IMR-90 (cell line): ENCODE data around the gene MMP24. TPM values are rescaled to one million over a fixed set of nuclear protein-coding genes. Genes with fewer than 3 reads are reported as not detected.

Experiments used
- ATAC-seq: fragments of 200-7000 bp; cut with Tn5 transposase; 2 replicates; pipeline ENCODE4 v1.9.1; 2020; ENCODE audit warnings: low read depth, mild to moderate bottlenecking, moderate library complexity
- BruUV-seq: library from RNA; stranded (reverse); fragments of 400-500 nt; replicated peaks from 2 replicates; lab custom pipeline; 2021; lab: Mats Ljungman, UMichigan
- CTCF ChIA-PET: fragments of 300-600 bp; formaldehyde crosslinking; extraction: SDS; loops from one replicate; lab custom pipeline; 2021; ENCODE audit warnings: antibody characterized with exemption; lab: Yijun Ruan, JAX
- POLR2A ChIA-PET: fragments of 300-600 bp; sonication (Branson Sonifier 250); formaldehyde crosslinking; loops from one replicate; lab custom pipeline; 2022; ENCODE audit warnings: antibody characterized with exemption; ENCODE audit not compliant: unreplicated experiment; lab: Charles Lee
- DNase-seq: peaks from one replicate; pipeline ENCODE4 v3.0.0; 2013
- H2AFZ ChIP-seq: replicated peaks from 2 replicates; pipeline ENCODE3; 2013; ENCODE audit warnings: low read length, mild to moderate bottlenecking; ENCODE audit not compliant: poor library complexity
- H2AK5ac ChIP-seq: 2 replicates; pipeline ENCODE4 v1.6.1; 2013; ENCODE audit warnings: low read depth, low read length, inconsistent platforms
- H2AK9ac ChIP-seq: replicated peaks from 2 replicates; pipeline ENCODE3; 2013; ENCODE audit warnings: mild to moderate bottlenecking, low read depth, low read length, moderate library complexity; ENCODE audit not compliant: poor library complexity
- H2BK120ac ChIP-seq: 2 replicates; pipeline ENCODE4 v1.6.1; 2013; ENCODE audit warnings: low read depth, low read length, inconsistent platforms
- H2BK15ac ChIP-seq: 3 replicates; pipeline ENCODE4 v1.6.1; 2013; ENCODE audit warnings: low read depth, low read length, inconsistent platforms
- H2BK20ac ChIP-seq: 2 replicates; pipeline ENCODE4 v1.6.1; 2013; ENCODE audit warnings: low read depth, mild to moderate bottlenecking, inconsistent platforms, low read length, moderate library complexity
- H2BK5ac ChIP-seq: 2 replicates; pipeline ENCODE4 v1.6.1; 2013; ENCODE audit warnings: mild to moderate bottlenecking, low read depth, low read length, inconsistent platforms; ENCODE audit not compliant: poor library complexity, severe bottlenecking
- H3K14ac ChIP-seq: replicated peaks from 2 replicates; pipeline ENCODE4 v1.6.1; 2013; ENCODE audit warnings: low read depth, low read length, inconsistent platforms
- H3K18ac ChIP-seq: 2 replicates; pipeline ENCODE4 v1.6.1; 2013; ENCODE audit warnings: low read depth, low read length, control low read depth
- H3K23ac ChIP-seq: 2 replicates; pipeline ENCODE4 v1.6.1; 2013; ENCODE audit warnings: low read depth, low read length, inconsistent platforms
- H3K27ac ChIP-seq: 2 replicates; pipeline ENCODE4 v1.5.1; 2013; ENCODE audit warnings: mild to moderate bottlenecking, control low read depth, low read length; ENCODE audit not compliant: insufficient read depth
- H3K27me3 ChIP-seq: 2 replicates; pipeline ENCODE4 v1.6.1; 2013; ENCODE audit warnings: low read length; ENCODE audit not compliant: control insufficient read depth, insufficient read depth
- H3K36me3 ChIP-seq: 2 replicates; pipeline ENCODE4 v1.6.1; 2013; ENCODE audit warnings: low read length, mixed read lengths; ENCODE audit not compliant: control insufficient read depth, insufficient read depth
- H3K4ac ChIP-seq: 2 replicates; pipeline ENCODE4 v1.6.1; 2013; ENCODE audit warnings: low read depth, low read length, inconsistent platforms
- H3K4me1 ChIP-seq: 2 replicates; pipeline ENCODE4 v1.6.1; 2013; ENCODE audit warnings: low read length, mixed read lengths; ENCODE audit not compliant: control insufficient read depth, insufficient read depth
- H3K4me2 ChIP-seq: 2 replicates; pipeline ENCODE4 v1.6.1; 2013; ENCODE audit warnings: low read depth, mild to moderate bottlenecking, control low read depth, low read length, moderate library complexity
- H3K4me3 ChIP-seq: 2 replicates; pipeline ENCODE4 v1.5.1; 2013; ENCODE audit warnings: low read depth, mild to moderate bottlenecking, control low read depth, low read length, moderate library complexity; ENCODE audit not compliant: insufficient read depth
- H3K56ac ChIP-seq: 2 replicates; pipeline ENCODE4 v1.6.1; 2013; ENCODE audit warnings: low read length, inconsistent platforms; ENCODE audit not compliant: insufficient read depth; ENCODE audit errors: extremely low read depth
- H3K79me1 ChIP-seq, 2 experiments: 2 replicates each; pipeline ENCODE4 v1.6.1; 2013; ENCODE audit warnings: low read length in 2 of 2, inconsistent platforms in 1 of 2, low read depth in 1 of 2
- H3K9ac ChIP-seq: 2 replicates; pipeline ENCODE4 v1.6.1; 2013; ENCODE audit warnings: low read depth, low read length, control low read depth
- H3K9me1 ChIP-seq: 2 replicates; pipeline ENCODE4 v1.6.1; 2013; ENCODE audit warnings: low read length, inconsistent platforms; ENCODE audit not compliant: insufficient read depth
- H3K9me3 ChIP-seq: 2 replicates; pipeline ENCODE4 v1.6.1; 2013; ENCODE audit warnings: low read length; ENCODE audit not compliant: control insufficient read depth, insufficient read depth
- H4K20me1 ChIP-seq: 2 replicates; pipeline ENCODE4 v1.6.1; 2013; ENCODE audit warnings: low read length, inconsistent platforms; ENCODE audit not compliant: insufficient read depth
- H4K5ac ChIP-seq: 2 replicates; pipeline ENCODE4 v1.6.1; 2013; ENCODE audit warnings: mild to moderate bottlenecking, low read depth, low read length, control low read depth
- H4K8ac ChIP-seq, 2 experiments: 2 replicates each; pipeline ENCODE4 v1.6.1; 2013; ENCODE audit warnings: low read depth in 2 of 2, low read length in 2 of 2, control low read depth in 1 of 2, inconsistent platforms in 1 of 2
- H4K91ac ChIP-seq: 2 replicates; pipeline ENCODE4 v1.6.1; 2013; ENCODE audit warnings: low read depth, low read length, inconsistent platforms; ENCODE audit not compliant: insufficient read depth
- ELK1 ChIP-seq: fragments of 150-350 bp; IDR thresholded peaks from 2 replicates; pipeline ENCODE4 v1.6.1; 2016; ENCODE audit warnings: low read depth, mild to moderate bottlenecking, low read length, moderate library complexity, borderline replicate concordance
- POLR2A ChIP-seq: IDR thresholded peaks from 2 replicates; pipeline ENCODE4 v1.6.1; 2012; ENCODE audit warnings: mild to moderate bottlenecking, low read depth, low read length
- SMC3 ChIP-seq: fragments of 150-350 bp; IDR thresholded peaks from 2 replicates; pipeline ENCODE4 v1.6.1; 2016; ENCODE audit warnings: low read depth, mild to moderate bottlenecking, antibody characterized with exemption, low read length, moderate library complexity
- WGBS, 2 experiments: methylation state at CpG; one replicate each; pipeline versions ENCODE4 v1.1.5 to v1.1.7; 2013; ENCODE audit warnings: missing lambda C conversion rate in 2 of 2; ENCODE audit not compliant: insufficient read length in 1 of 2; ENCODE audit errors: extremely low coverage in 2 of 2; 5-methylcytosine and 5-hydroxymethylcytosine counted together
- dilution Hi-C: fragments of 300-500 bp; cut with HindIII; formaldehyde crosslinking; loops from one replicate; pipeline ENCODE4 v1.14.3; 2018; ENCODE audit warnings: low sequenced_read_pairs; ENCODE audit not compliant: unreplicated experiment
- in situ Hi-C: fragments of 300-500 bp; cut with MboI; formaldehyde crosslinking; loops from 3 replicates; pipeline ENCODE4 v1.14.3; 2019; ENCODE audit warnings: low sequenced_read_pairs, inconsistent platforms, mixed read lengths
- intact Hi-C: fragments of 100-400 bp; cut with micrococcal nuclease; formaldehyde crosslinking; loops from 2 replicates; pipeline ENCODE4 v1.10.0; 2022
- polyA plus RNA-seq, 3 experiments: library from polyadenylated mRNA; depleted of rRNA; stranded (reverse); fragments of >200 nt; gene quantifications; 2 replicates each; pipeline ENCODE4 v1.2.3, GENCODE V29; 2012; ENCODE audit warnings: low replicate concordance in 1 of 3
- total RNA-seq: library from RNA; depleted of rRNA; stranded (reverse); fragments of >200 nt; gene quantifications from 2 replicates; pipeline ENCODE4 v1.2.3, GENCODE V29; 2012

MMP24 gene
- total and polyA plus RNA-seq, 2 of the 4 experiments (the other 2 are of a cell fraction): 0.36 to 0.79 TPM

- TF ChIP-seq SMC3 (no peak), ELK1 (no peak), POLR2A (0 out of 2 replicates have a peak, but pooled peaks have one; percentile 10)
- Histone ChIP-seq H4K5ac (no peak overlapping the region), H2BK15ac (no peak overlapping the region), H3K79me1 (peaks cover 24 to 53% of the 10 kb centered on the region in 2 experiments), H4K20me1 (peaks cover 5% of the 10 kb centered on the region), H2AK5ac (no peak overlapping the region), H3K9me1 (peaks cover 6% of the 10 kb centered on the region; the same call in 1 of the 2 replicates), H3K27ac (no peak overlapping the region), H3K4me2 (no peak overlapping the region), H4K91ac (no peak overlapping the region), H2AK9ac (no peak overlapping the region), H3K23ac (no peak overlapping the region), H2AFZ (no peak overlapping the region), H3K27me3 (no peaks in the 10 kb centered on the region), H4K8ac (0 out of 4 replicates have a peak overlapping the region, but pooled peaks of 1 of the 2 experiments have one; percentile 31), H3K4me1 (peaks cover 6% of the 10 kb centered on the region), H3K36me3 (peaks cover 41% of the 10 kb centered on the region), H3K9ac (no peak overlapping the region), H3K14ac (no peak overlapping the region), H3K56ac (no peak overlapping the region), H3K9me3 (no peaks in the 10 kb centered on the region), H2BK120ac (no peak overlapping the region), H3K4ac (no peak overlapping the region), H2BK5ac (no peak overlapping the region), H3K4me3 (no peak overlapping the region), H3K18ac (no peak overlapping the region), H2BK20ac (no peak overlapping the region)
- in situ Hi-C loops: loop anchor here (25.0 kb wide), 1 partner anchor 411 kb away; the partner anchor contains the start of gene GGT7
- intact Hi-C loops: loop anchor here (10.0 kb wide), 2 partner anchors 161 to 399 kb away; partner anchors contain the start of genes ACSS2, GDF5 and GGT7
- DNase-seq (no peak), ATAC-seq (no peak)
- dilution Hi-C loops: no loop called here
- CTCF ChIA-PET: interaction anchor here (0.6 kb wide), 1 partner anchor 127 kb away, joined by 8 read pairs; no protein-coding TSS in a partner anchor
- 93% methylated on average over 2 of the region's 13 CpGs; no CpG with 5 or more reads in 1 of the 2 experiments for WGBS, 2 experiments
- no TSS peak for BruUV-seq
- POLR2A ChIA-PET: interaction anchor here (0.5 to 0.6 kb wide), 2 partner anchors 166 to 311 kb away, joined by 3 to 5 read pairs; no protein-coding TSS in a partner anchor
These were observed 47.1 kb downstream of the MMP24 start for GRCh38 chr20:35273449-35274171.
